Measurements from ENCODE around the gene DYRK1A.

Gene DYRK1A

GRCh38 chr21:37385179-37385765 is 18.7 kb downstream of the DYRK1A start:
- no peak for DNase-seq (ENCODE audit: low read depth)

- no peak for DNase-seq (ENCODE audit: low read depth)
Measured at GRCh38 chr21:37386151-37386550, 19.6 kb downstream of the DYRK1A start.

- DNase-seq (ENCODE audit: low read depth): no peak
Measured at GRCh38 chr21:37389456-37389855, 22.9 kb downstream of the DYRK1A start.

GRCh38 chr21:37391666-37392065 is 25.1 kb downstream of the DYRK1A start:
- no peak for DNase-seq (ENCODE audit: low read depth)

- no peak for DNase-seq (ENCODE audit: low read depth)
Measured at GRCh38 chr21:37392441-37392840, 25.9 kb downstream of the DYRK1A start.

GRCh38 chr21:37393030-37393429 is 26.5 kb downstream of the DYRK1A start:
- DNase-seq (ENCODE audit: low read depth): no peak

GRCh38 chr21:37393786-37394185 is 27.2 kb downstream of the DYRK1A start:
- no peak for DNase-seq (ENCODE audit: low read depth)

GRCh38 chr21:37395961-37396360 is 29.4 kb downstream of the DYRK1A start:
- DNase-seq (ENCODE audit: low read depth): no peak

- no peak for DNase-seq (ENCODE audit: low read depth)
Measured at GRCh38 chr21:37396855-37397254, 30.3 kb downstream of the DYRK1A start.

GRCh38 chr21:37398697-37399096 is 32.1 kb downstream of the DYRK1A start:
- DNase-seq (ENCODE audit: low read depth): no peak

GRCh38 chr21:37402251-37402867 is 35.8 kb downstream of the DYRK1A start:
- no peak for DNase-seq (ENCODE audit: low read depth)

- no peak for DNase-seq (ENCODE audit: low read depth)
Measured at GRCh38 chr21:37405629-37406028, 39.1 kb downstream of the DYRK1A start.

- peak; percentile 64 for DNase-seq (ENCODE audit: low read depth)
Measured at GRCh38 chr21:37407719-37408420, 41.3 kb downstream of the DYRK1A start.

- DNase-seq (ENCODE audit: low read depth): no peak
Measured at GRCh38 chr21:37408464-37409193, 42.1 kb downstream of the DYRK1A start.

GRCh38 chr21:37410639-37411038 is 44.1 kb downstream of the DYRK1A start:
- no peak for DNase-seq (ENCODE audit: low read depth)

- DNase-seq (ENCODE audit: low read depth): peak; percentile 48
Measured at GRCh38 chr21:37412603-37413360, 46.2 kb downstream of the DYRK1A start.

GRCh38 chr21:37413553-37414291 is 47.1 kb downstream of the DYRK1A start:
- no peak for DNase-seq (ENCODE audit: low read depth)

- no peak for DNase-seq (ENCODE audit: low read depth)
Measured at GRCh38 chr21:37414292-37415253, 48.0 kb downstream of the DYRK1A start.

- DNase-seq (ENCODE audit: low read depth): no peak
Measured at GRCh38 chr21:37415939-37416338, 49.4 kb downstream of the DYRK1A start.

- DNase-seq (ENCODE audit: low read depth): no peak
Measured at GRCh38 chr21:37416914-37417313, 50.3 kb downstream of the DYRK1A start.

Measured in iris pigment epithelial cell (primary cell).